Measurements from ENCODE around the gene FBXL20.
"Not testable (repeated sequence)": the region's sequence is repeated elsewhere in the genome, so short reads cannot be mapped to it uniquely, and the experiment has no call there.

The FBXL20 gene

DNA sequence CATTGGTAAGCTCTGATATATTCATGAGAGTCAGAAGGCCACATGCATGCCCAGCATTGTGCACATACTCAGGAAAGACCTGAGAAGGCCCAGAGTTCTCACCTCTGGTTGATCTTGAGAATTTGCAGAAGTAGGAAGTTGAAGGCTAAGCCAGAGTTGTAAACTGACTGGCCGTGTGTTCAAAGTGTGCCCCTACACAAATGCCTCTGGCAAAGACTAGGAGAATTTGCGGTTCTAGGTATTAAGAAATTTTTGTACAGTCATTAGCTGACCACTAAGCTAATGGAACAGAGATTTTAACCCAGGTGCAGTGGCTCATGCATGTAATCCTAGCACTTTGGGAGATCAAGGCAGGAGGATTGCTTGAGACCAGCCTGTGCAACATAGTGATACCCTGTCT is 25.0 kb downstream of the FBXL20 start:
- no peak for DNase-seq

DNA sequence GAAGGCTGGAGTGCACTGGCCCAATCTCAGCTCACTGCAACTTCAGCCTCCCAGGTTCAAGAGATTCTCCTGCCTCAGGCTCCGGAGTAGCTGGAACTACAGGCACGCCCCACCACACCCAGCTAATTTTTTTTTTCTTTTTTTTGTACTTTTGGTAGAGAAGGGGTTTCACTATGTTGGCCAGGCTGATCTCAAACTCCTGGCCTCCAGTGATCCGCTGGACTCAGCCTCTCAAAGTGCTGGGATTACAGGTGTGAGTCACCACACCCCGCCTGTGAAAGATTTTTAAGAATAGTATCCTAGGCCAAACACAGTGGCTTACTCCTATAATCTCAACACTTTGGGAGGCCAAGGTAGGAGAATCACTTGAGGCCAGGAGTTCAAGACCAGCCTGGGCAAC is 33.6 kb downstream of the FBXL20 start:
- DNase-seq: not testable (repeated sequence)

DNA sequence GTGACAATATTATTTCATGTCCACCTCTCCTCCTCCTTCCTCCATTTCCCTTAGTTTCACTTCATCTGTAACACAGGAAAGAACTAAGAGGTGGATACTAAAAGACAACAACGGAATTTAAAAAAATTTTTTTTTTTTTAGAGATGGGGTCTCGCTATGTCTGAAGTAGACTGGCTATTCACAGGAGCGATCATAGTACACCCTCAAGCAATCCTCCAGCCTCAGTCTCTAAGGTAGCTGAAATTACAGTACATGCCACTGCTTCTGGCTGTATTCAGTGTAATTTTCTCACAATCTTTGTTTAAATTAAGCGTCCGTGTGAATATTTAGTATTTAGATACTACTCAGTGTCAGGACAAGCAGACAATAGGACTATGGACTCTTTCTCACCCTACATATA is 35.6 kb downstream of the FBXL20 start:
- DNase-seq: no peak

DNA sequence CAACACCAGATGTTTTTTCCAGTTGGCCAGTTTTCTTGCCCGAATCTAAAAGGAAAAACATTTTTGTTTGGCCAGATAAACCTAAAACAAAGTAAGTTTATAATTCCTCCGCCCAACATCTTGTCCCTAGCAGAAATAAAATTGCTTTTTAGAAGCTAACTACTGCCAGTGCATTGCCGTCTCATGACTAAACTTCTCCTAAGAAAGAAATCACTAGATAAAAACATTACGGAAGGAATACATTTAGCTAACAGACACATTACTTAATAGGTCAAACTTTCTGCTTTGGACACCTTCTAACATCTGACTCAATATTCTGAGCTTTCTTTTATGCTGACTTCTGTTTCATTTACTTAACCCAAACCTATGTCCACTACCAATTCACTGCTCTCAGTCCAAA is 36.2 kb downstream of the FBXL20 start:
- no peak for DNase-seq

DNA sequence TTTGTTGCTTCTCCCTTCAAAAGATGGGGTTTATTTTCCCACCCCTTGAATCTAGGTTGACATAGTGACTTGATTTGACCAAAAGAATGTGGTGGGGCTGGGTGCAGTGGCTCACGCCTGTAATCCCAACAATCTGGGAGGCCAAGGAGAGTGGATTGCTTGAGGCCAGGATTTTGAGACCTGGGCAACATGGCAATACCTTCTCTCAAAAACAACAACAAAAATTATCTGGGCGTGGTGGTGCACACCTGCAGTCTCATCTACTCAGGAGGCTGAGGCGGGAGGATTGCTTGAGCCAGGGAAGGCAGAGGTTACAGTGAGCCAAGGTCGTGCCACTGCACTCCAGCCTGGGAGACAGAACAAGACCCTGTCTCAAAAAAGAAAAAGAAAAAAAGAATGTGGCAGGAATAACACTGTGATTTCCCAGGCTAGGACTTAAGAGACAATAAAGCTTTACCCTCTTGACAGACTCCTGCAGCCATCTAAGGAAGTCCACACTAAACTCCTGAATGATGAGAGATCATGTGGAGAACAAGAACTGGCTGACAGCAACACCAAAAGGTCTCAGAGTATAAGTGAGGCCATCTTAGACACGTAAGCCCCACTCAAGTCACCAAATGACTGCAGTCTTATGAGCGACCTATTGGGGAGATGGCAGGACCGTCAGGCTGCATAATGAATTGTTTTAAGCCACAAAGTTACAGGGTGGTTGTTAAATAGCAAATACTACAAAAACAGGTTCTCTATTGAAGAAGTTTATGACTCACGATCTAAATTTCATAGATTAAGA is 37.0 kb downstream of the FBXL20 start:
- DNase-seq: no peak

DNA sequence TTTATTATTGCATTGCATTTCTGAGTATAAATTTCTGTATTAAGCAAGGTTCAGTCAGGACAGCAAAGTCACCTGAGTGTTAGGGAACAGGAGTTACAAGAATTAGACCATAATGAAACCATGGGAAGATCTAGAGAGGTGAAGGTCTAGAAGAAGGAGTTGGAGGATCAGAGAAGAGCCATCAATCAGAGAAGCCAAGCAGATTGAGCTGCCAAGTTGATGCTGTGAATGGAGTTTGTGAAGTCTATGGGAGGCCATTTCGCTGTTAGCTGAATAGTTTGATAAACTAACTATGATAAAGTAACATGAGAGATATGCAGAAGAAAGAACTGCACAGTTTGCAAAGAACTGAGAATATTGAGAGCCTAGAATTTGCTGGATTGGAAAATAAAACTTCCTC is 40.4 kb downstream of the FBXL20 start:
- DNase-seq: no peak

DNA sequence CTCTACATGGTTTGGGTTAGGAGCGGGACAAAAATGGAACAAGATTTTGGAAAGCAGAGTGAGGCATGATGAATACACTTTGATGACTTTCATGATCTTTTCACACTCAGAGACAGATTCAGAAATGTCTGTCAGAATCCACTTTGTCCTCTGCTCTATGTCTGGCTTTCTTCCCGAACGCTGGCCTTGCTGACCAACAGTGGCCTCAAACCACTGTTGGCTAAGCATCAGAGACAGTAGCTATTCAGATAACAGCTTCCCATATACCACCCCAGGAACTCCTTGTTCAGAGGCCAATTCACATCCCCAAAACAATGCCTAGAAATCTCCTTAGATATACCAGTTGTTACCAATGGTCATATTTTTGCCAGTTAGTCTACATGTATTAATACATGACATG is 40.9 kb downstream of the FBXL20 start:
- no peak for DNase-seq

DNA sequence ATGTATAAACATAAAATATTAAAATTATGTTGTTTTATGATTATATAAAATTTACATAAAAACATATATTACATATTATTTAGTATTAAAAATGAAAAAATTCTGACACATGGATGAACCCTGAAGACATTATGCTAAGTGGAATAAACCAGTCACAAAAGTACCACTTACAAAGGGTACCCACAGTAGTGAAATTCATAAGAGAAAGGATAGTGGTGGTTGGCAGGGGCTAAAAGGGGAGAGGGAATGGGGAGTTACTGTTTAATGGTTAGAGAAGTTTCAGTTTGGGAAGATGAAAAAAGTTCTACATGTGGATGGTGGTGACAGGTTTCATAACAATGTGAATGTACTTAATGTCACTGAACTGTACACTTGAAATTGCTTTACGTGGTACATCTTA is 41.4 kb downstream of the FBXL20 start:
- no peak for DNase-seq

DNA sequence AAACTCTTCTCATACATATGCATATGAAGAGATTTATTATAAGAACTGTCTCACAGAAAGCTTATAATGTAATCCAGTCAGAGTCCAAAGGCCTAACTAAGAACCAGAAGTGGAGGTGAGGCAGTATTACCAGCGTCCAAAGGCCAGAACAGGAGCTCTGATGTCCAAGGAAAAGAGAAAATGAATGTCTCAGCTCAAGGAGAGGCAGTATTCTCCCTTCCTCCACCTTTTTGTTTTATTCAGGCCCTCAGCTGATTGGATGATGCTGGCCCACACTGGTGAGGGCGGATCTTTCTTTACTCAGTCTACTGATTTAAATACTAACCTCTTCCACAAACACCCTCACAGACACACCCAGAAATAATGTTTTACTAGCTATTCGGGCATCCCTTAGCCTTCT is 43.4 kb downstream of the FBXL20 start:
- DNase-seq: no peak

DNA sequence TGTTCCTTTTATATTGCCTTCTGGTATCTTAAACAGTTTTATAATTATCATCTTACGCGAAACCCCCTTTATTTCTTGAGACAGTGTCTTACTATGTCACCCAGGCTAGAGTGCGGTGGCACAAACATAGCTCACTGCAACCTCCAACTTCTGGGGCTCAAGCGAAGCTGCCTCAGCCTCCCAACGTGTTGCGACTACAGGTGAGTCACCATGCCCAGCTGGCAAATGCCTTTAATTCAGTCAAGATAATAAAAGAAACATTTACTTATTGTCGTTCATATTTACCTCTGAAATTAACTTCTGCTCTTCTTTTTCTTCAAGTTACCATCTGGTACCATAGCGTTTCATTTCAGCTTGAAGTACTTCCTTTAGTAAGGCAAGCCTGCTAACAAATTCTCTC is 43.9 kb downstream of the FBXL20 start:
- DNase-seq: no peak

DNA sequence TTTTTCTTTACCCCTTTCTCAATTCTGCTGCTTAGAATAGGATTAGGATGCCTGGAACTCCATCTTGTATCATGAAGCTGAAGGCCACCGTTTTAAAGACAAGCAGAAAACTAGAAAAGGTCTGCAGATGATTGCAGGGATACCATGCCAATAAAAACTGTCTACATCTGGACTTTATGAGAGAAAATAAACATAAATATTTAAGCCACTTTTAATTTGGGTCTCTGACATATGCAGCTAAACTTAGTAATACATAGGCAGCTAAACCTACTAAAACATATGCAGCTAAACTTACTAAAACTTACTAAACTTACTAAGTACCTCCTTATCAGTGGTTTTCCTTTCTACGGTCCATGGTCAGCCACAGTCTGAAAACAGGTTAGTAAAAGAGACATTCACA is 48.4 kb downstream of the FBXL20 start:
- no peak for DNase-seq

DNA sequence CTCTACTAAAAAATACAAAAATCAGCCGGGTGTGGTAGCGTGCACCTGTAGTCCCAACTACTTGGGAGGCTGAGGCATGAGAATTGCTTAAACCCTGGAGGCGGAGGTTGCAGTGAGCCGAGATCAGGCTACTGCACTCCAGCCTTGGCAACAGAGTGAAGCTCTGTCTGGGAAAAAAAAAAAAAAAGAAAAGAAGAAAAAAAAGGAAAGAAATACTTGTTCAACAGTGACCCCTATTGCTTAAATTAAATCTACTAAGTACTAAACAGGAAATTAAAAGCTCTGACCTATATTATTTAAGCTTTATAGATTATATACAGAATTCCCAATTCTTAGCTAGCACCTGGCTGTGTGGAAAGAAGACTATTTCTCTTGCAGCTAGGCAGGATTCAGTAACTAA is 48.9 kb downstream of the FBXL20 start:
- DNase-seq: no peak

DNA sequence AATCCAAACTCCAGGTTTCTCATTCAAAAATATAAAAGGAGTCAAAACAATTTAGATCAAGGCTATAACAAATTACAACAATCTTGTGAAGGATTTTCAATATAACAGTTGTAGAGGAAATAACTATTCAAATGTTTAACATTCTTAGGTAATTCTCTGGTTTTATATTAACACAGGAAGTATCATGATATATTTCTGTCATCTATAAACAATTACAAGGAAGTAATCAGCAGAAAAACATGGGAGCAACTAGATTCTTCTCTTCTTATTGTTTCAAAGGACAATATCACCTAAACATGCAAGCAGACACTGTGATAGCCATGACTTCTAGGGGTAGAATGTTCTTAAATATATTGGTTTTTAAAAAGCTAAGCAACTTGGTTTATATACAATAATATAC is 49.9 kb downstream of the FBXL20 start:
- no peak for DNase-seq

DNA sequence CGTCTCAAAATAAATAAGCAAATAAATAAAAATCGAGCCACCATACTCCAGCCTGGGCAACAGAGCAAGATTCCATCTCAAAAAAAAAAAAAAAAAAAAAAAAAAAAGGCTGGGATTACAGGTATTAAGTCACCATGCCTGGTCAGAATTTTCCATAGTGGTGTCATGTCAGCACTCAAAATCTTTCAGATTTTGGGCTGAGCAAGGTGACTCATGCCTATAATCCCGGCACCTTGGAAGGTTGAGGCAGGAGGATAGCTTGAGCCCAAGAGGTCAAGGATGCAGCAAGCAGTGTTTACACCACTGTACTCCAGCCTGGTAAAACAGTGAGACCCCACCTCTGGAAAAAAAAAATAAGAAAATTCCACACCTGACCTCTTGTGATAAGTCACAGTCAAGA is 52.2 kb downstream of the FBXL20 start:
- DNase-seq: no peak

DNA sequence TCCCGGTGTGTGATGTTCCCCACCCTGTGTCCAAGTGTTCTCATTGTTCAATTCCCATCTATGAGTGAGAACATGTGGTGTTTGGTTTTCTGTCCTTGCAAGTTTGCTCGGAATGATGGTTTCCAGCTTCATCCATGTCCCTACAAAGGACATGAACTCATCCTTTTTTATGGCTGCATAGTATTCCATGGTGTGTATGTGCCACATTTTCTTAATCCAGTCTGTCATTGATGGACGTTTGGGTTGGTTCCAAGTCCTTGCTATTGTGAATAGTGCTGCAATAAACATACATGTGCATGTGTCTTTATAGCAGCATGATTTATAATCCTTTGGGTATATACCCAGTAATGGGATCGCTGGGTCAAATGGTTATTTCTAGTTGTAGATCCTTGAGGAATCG is 54.6 kb downstream of the FBXL20 start:
- not testable (repeated sequence) for DNase-seq

DNA sequence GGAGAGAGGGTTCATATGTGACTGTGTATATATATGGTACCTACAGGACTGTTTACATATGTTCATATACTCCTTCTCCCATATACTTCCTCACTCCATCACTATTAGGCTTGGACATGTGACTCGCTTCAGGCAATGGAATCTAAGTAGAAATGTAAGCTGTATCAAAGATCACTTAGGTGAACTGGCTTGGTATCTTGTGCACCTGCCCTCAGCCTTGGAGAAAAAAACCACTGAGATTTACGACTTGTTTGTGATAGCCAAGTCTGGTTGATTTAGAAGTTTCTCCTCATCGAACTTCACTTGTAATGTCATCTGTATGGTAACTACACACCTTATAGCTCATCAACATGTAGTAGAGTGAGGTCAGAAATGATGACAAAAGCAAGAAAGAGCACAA is 59.9 kb downstream of the FBXL20 start:
- DNase-seq: no peak

DNA sequence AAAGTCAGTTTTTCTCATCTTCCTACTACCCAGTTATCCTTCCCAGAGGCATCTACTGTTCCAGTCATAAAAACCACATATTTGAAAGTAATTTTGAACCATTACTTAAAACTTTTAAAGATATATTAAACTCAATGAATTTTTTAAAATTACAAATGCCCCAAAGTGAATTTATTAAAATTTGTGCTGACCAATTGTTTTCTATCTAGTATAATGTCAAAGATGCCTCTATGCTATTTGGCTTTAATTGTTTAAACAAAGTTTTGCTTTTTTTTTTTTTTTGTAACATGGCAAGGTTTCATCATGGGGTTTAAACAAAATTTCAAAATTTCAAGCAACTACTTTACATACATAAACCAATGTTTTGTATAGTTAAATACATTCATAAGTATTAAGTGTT is 60.7 kb downstream of the FBXL20 start:
- DNase-seq: no peak

DNA sequence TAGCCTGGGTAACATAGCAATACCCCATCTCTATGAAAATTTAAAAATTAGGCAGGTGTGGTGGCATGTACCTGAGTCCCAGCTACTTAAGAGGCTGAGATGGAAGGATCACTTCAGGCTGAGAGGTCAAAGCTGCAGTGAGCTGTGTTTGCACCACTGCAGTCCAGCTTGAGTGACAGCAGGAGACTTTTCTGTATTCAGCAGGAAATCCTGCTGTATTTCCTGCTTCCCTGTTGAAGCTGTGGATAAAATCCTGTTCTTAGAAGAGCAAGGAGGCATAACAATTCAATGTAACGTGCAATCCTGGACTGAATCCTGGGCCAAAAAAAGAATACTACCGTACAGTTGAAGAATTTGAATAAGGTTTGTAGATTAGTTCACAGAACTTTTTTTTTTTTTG is 62.2 kb downstream of the FBXL20 start:
- no peak for DNase-seq

DNA sequence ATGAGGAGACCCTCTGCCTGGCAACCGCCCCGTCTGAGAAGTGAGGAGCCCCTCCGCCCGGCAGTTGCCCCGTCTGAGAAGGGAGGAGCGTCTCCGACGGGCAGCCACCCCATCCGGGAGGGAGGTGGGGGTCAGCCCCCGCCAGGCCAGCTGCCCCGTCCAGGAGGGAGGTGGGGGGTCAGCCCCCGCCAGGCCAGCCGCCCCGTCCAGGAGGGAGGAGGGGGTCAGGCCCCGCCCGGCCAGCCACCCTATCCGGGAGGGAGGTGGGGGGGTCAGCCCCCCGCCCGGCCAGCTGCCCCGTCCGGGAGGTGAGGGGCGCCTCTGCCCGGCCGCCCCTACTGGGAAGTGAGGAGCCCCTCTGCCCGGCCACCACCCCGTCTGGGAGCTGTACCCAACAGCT is 63.8 kb downstream of the FBXL20 start:
- not testable (repeated sequence) for DNase-seq

DNA sequence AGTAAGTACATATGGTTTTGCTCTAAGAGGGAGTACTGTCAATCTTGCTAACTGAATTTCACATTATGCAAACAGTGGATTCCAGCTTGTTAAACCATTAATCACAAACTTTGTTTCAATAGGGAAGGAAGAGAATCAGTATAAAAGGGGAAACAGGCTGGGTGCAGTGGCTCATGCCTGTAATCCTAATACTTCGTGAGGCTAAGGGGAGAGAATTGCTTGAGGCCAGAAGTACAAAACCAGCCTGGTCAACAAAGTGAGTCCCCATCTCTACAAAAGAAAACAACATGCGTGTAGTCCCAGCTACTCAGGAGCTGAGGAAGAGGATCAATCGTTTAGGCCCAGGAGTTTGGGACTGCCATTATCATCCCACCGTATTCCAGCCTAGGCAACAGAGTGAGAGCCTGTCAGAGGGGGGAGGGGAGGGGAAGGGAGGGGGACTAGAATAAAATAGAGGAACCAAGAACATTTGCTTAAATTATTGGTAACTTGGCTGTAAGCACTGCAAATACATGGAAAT is 65.7 kb downstream of the FBXL20 start:
- DNase-seq: no peak

DNA sequence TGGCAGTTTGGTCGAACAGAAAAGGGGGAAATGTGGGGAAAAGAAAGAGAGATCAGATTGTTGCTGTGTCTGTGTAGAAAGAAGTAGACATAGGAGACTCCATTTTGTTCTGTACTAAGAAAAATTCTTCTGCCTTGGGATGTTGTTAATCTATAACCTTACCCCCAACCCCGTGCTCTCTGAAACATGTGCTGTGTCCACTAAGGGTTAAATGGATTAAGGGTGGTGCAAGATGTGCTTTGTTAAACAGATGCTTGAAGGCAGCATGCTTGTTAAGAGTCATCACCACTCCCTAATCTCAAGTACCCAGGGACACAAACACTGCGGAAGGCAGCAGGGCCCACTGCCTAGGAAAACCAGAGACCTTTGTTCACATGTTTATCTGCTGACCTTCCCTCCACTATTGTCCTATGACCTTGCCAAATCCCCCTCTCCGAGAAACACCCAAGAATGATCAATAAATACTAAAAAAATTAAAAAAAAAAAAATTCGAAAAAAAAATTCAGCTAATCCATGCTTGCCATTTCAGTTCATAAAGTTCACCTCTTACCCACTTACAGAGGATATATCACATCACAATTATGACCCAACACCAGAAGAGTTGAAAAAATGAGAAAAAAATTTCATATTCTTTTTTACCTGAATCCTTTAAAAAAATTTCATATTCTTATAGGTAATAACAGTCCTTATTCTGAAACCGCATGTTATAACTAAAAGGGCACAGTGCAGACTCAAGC is 67.2 kb downstream of the FBXL20 start:
- DNase-seq: not testable (repeated sequence)

DNA sequence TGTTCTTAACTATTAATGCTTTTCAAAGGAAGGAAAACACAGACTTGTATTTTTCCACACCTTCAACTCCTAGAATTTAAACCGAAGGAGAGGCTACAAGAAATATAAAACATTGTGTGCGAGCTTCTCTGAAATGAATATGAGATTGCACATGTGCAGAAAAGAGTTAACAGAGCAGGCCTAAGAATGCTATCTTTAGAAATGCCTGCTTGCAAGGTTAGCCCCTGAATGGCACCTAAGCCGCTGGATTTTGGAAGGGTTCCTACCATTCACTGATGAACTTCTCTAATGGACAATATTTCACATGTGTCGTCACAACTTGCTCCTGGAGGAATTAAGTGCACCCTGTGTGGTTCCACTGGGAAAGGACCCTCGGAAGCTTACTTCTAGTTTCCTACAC is 69.3 kb downstream of the FBXL20 start:
- no peak for DNase-seq

DNA sequence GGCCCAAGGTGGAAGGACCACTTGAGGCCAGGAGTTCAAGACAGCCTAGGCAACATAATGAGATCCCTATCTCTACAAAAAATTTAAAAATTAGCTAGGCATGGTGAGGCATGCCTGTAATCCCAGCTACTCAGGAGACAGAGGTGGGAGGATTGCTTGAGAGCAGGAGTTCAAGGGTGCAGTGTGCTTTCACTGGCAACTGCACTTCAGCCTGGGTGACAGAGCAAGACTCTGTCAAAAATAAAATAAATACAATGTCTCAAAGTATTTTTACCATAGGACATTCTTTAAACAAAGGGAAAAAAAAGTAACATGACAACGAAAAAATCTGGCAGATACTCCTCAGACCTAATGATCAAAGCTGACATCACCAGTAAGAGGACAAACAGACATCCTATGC is 72.6 kb downstream of the FBXL20 start:
- no peak for DNase-seq

DNA sequence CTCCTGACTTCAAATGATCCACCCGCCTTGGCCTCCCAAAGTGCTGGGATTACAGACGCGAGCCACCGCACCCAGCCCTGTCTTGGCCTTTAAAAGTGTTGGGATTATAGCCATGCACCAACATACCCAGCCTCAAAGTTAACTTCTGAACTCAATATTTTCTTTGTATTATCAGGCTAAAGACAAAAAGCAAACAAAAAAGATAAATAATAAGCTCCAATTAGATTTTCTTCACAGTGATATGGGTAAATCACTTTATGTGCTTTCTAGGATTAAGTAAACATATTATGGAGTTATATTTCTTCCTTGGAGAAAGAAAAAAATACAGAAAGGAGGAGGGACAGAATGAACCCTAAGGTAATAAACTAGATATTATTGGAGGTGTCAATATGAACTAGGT is 74.3 kb downstream of the FBXL20 start:
- DNase-seq: no peak

All from left hindlimb (tissue), 1 donor.